ENCODE data around the gene ADGRD1.

The ADGRD1 gene

GRCh38 chr12:131094831-131095805 lies 141.4 kb downstream of the ADGRD1 start:
- DNase-seq (ENCODE audit: low read depth), result no peak
- TF ChIP-seq CTCF (IDR thresholded peaks at IDR 0.05; ENCODE audit: low read length, missing control alignments), result no peak
- H3K4me3 ChIP-seq (replicated peaks; ENCODE audit: low read depth, low read length), result no peak overlapping the region

- no peak for TF ChIP-seq CTCF (IDR thresholded peaks at IDR 0.05; ENCODE audit: low read length, missing control alignments)
Measured at GRCh38 chr12:131095826-131096680, 142.3 kb downstream of the ADGRD1 start.

GRCh38 chr12:131096681-131097181 lies 143.0 kb downstream of the ADGRD1 start:
- DNase-seq (ENCODE audit: low read depth), result no peak
- TF ChIP-seq CTCF (IDR thresholded peaks at IDR 0.05; ENCODE audit: low read length, missing control alignments), result no peak
- no peak overlapping the region for H3K4me3 ChIP-seq (replicated peaks; ENCODE audit: low read depth, low read length)

More at GRCh38 chr12:131095826-131096680, 142.3 kb downstream of the ADGRD1 start:
- H3K4me3 ChIP-seq (replicated peaks; ENCODE audit: low read depth, low read length), result no peak overlapping the region
- DNase-seq (ENCODE audit: low read depth), result no peak

- no peak for DNase-seq (ENCODE audit: low read depth)
- TF ChIP-seq CTCF (IDR thresholded peaks at IDR 0.05; ENCODE audit: low read length, missing control alignments), result no peak
- no peak overlapping the region for H3K4me3 ChIP-seq (replicated peaks; ENCODE audit: low read depth, low read length)
Measured at GRCh38 chr12:131097202-131098177, 143.8 kb downstream of the ADGRD1 start.

GRCh38 chr12:131098178-131098981 lies 144.7 kb downstream of the ADGRD1 start:
- no peak for DNase-seq (ENCODE audit: low read depth)
- no peak overlapping the region for H3K4me3 ChIP-seq (replicated peaks; ENCODE audit: low read depth, low read length)
- TF ChIP-seq CTCF (IDR thresholded peaks at IDR 0.05; ENCODE audit: low read length, missing control alignments), result no peak

All from fibroblast of pulmonary artery (primary cell).